IMR-90 (cell line): Measurements from ENCODE around the gene RAB28. TPM values are rescaled to one million over a fixed set of nuclear protein-coding genes. Genes with fewer than 3 reads are reported as not detected.
"Not testable (repeated sequence)": the region's sequence is repeated elsewhere in the genome, so short reads cannot be mapped to it uniquely, and the experiment has no call there.

Experiments
- ATAC-seq: fragments of 200-7000 bp; cut with Tn5 transposase; 2 replicates; pipeline ENCODE4 v1.9.1; 2020; ENCODE audit warnings: low read depth, mild to moderate bottlenecking, moderate library complexity
- BruUV-seq: library from RNA; stranded (reverse); fragments of 400-500 nt; replicated peaks from 2 replicates; lab custom pipeline; 2021; lab: Mats Ljungman, UMichigan
- CTCF ChIA-PET: fragments of 300-600 bp; formaldehyde crosslinking; extraction: SDS; loops from one replicate; lab custom pipeline; 2021; ENCODE audit warnings: antibody characterized with exemption; lab: Yijun Ruan, JAX
- POLR2A ChIA-PET: fragments of 300-600 bp; sonication (Branson Sonifier 250); formaldehyde crosslinking; loops from one replicate; lab custom pipeline; 2022; ENCODE audit warnings: antibody characterized with exemption; ENCODE audit not compliant: unreplicated experiment; lab: Charles Lee
- DNase-seq: peaks from one replicate; pipeline ENCODE4 v3.0.0; 2013
- H2AFZ ChIP-seq: replicated peaks from 2 replicates; pipeline ENCODE3; 2013; ENCODE audit warnings: low read length, mild to moderate bottlenecking; ENCODE audit not compliant: poor library complexity
- H2AK5ac ChIP-seq: 2 replicates; pipeline ENCODE4 v1.6.1; 2013; ENCODE audit warnings: low read depth, low read length, inconsistent platforms
- H2AK9ac ChIP-seq: replicated peaks from 2 replicates; pipeline ENCODE3; 2013; ENCODE audit warnings: mild to moderate bottlenecking, low read depth, low read length, moderate library complexity; ENCODE audit not compliant: poor library complexity
- H2BK120ac ChIP-seq: 2 replicates; pipeline ENCODE4 v1.6.1; 2013; ENCODE audit warnings: low read depth, low read length, inconsistent platforms
- H2BK15ac ChIP-seq: 3 replicates; pipeline ENCODE4 v1.6.1; 2013; ENCODE audit warnings: low read depth, low read length, inconsistent platforms
- H2BK20ac ChIP-seq: 2 replicates; pipeline ENCODE4 v1.6.1; 2013; ENCODE audit warnings: low read depth, mild to moderate bottlenecking, inconsistent platforms, low read length, moderate library complexity
- H2BK5ac ChIP-seq: 2 replicates; pipeline ENCODE4 v1.6.1; 2013; ENCODE audit warnings: mild to moderate bottlenecking, low read depth, low read length, inconsistent platforms; ENCODE audit not compliant: poor library complexity, severe bottlenecking
- H3K14ac ChIP-seq: replicated peaks from 2 replicates; pipeline ENCODE4 v1.6.1; 2013; ENCODE audit warnings: low read depth, low read length, inconsistent platforms
- H3K18ac ChIP-seq: 2 replicates; pipeline ENCODE4 v1.6.1; 2013; ENCODE audit warnings: low read depth, low read length, control low read depth
- H3K23ac ChIP-seq: 2 replicates; pipeline ENCODE4 v1.6.1; 2013; ENCODE audit warnings: low read depth, low read length, inconsistent platforms
- H3K27ac ChIP-seq: 2 replicates; pipeline ENCODE4 v1.5.1; 2013; ENCODE audit warnings: mild to moderate bottlenecking, control low read depth, low read length; ENCODE audit not compliant: insufficient read depth
- H3K27me3 ChIP-seq: 2 replicates; pipeline ENCODE4 v1.6.1; 2013; ENCODE audit warnings: low read length; ENCODE audit not compliant: control insufficient read depth, insufficient read depth
- H3K36me3 ChIP-seq: 2 replicates; pipeline ENCODE4 v1.6.1; 2013; ENCODE audit warnings: low read length, mixed read lengths; ENCODE audit not compliant: control insufficient read depth, insufficient read depth
- H3K4ac ChIP-seq: 2 replicates; pipeline ENCODE4 v1.6.1; 2013; ENCODE audit warnings: low read depth, low read length, inconsistent platforms
- H3K4me1 ChIP-seq: 2 replicates; pipeline ENCODE4 v1.6.1; 2013; ENCODE audit warnings: low read length, mixed read lengths; ENCODE audit not compliant: control insufficient read depth, insufficient read depth
- H3K4me2 ChIP-seq: 2 replicates; pipeline ENCODE4 v1.6.1; 2013; ENCODE audit warnings: low read depth, mild to moderate bottlenecking, control low read depth, low read length, moderate library complexity
- H3K4me3 ChIP-seq: 2 replicates; pipeline ENCODE4 v1.5.1; 2013; ENCODE audit warnings: low read depth, mild to moderate bottlenecking, control low read depth, low read length, moderate library complexity; ENCODE audit not compliant: insufficient read depth
- H3K56ac ChIP-seq: 2 replicates; pipeline ENCODE4 v1.6.1; 2013; ENCODE audit warnings: low read length, inconsistent platforms; ENCODE audit not compliant: insufficient read depth; ENCODE audit errors: extremely low read depth
- H3K79me1 ChIP-seq, 2 experiments: 2 replicates each; pipeline ENCODE4 v1.6.1; 2013; ENCODE audit warnings: low read length in 2 of 2, inconsistent platforms in 1 of 2, low read depth in 1 of 2
- H3K9ac ChIP-seq: 2 replicates; pipeline ENCODE4 v1.6.1; 2013; ENCODE audit warnings: low read depth, low read length, control low read depth
- H3K9me1 ChIP-seq: 2 replicates; pipeline ENCODE4 v1.6.1; 2013; ENCODE audit warnings: low read length, inconsistent platforms; ENCODE audit not compliant: insufficient read depth
- H3K9me3 ChIP-seq: 2 replicates; pipeline ENCODE4 v1.6.1; 2013; ENCODE audit warnings: low read length; ENCODE audit not compliant: control insufficient read depth, insufficient read depth
- H4K20me1 ChIP-seq: 2 replicates; pipeline ENCODE4 v1.6.1; 2013; ENCODE audit warnings: low read length, inconsistent platforms; ENCODE audit not compliant: insufficient read depth
- H4K5ac ChIP-seq: 2 replicates; pipeline ENCODE4 v1.6.1; 2013; ENCODE audit warnings: mild to moderate bottlenecking, low read depth, low read length, control low read depth
- H4K8ac ChIP-seq, 2 experiments: 2 replicates each; pipeline ENCODE4 v1.6.1; 2013; ENCODE audit warnings: low read depth in 2 of 2, low read length in 2 of 2, control low read depth in 1 of 2, inconsistent platforms in 1 of 2
- H4K91ac ChIP-seq: 2 replicates; pipeline ENCODE4 v1.6.1; 2013; ENCODE audit warnings: low read depth, low read length, inconsistent platforms; ENCODE audit not compliant: insufficient read depth
- WGBS, 2 experiments: methylation state at CpG; one replicate each; pipeline versions ENCODE4 v1.1.5 to v1.1.7; 2013; ENCODE audit warnings: missing lambda C conversion rate in 2 of 2; ENCODE audit not compliant: insufficient read length in 1 of 2; ENCODE audit errors: extremely low coverage in 2 of 2; 5-methylcytosine and 5-hydroxymethylcytosine counted together
- dilution Hi-C: fragments of 300-500 bp; cut with HindIII; formaldehyde crosslinking; loops from one replicate; pipeline ENCODE4 v1.14.3; 2018; ENCODE audit warnings: low sequenced_read_pairs; ENCODE audit not compliant: unreplicated experiment
- in situ Hi-C: fragments of 300-500 bp; cut with MboI; formaldehyde crosslinking; loops from 3 replicates; pipeline ENCODE4 v1.14.3; 2019; ENCODE audit warnings: low sequenced_read_pairs, inconsistent platforms, mixed read lengths
- intact Hi-C: fragments of 100-400 bp; cut with micrococcal nuclease; formaldehyde crosslinking; loops from 2 replicates; pipeline ENCODE4 v1.10.0; 2022
- polyA plus RNA-seq, 3 experiments: library from polyadenylated mRNA; depleted of rRNA; stranded (reverse); fragments of >200 nt; gene quantifications; 2 replicates each; pipeline ENCODE4 v1.2.3, GENCODE V29; 2012; ENCODE audit warnings: low replicate concordance in 1 of 3
- total RNA-seq: library from RNA; depleted of rRNA; stranded (reverse); fragments of >200 nt; gene quantifications from 2 replicates; pipeline ENCODE4 v1.2.3, GENCODE V29; 2012

The RAB28 gene
- total and polyA plus RNA-seq, 2 of the 4 experiments (the other 2 are of a cell fraction), result 7.5 to 10.8 TPM

DNA sequence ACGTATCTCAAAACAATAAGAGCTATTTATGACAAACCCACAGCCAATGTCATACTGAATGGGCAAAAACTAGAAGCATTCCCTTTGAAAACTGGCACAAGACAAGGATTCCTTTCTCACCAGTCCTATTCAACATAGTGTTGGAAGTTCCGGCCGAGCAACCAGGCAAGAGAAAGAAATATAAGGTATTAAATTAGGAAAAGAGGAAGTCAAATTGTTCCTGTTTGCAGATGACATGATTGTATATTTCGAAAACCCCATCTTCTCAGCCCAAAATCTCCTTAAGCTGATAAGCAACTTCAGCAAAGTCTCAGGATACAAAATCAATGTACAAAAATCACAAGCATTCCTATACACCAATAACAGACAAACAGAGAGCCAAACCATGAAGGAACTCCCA, 94.2 kb downstream of the RAB28 start:
- H3K4me3 ChIP-seq, H2BK120ac ChIP-seq, DNase-seq, ATAC-seq, H4K8ac ChIP-seq, H3K4me2 ChIP-seq, H3K27ac ChIP-seq, H3K9ac ChIP-seq, H3K9me3 ChIP-seq, H3K4ac ChIP-seq, BruUV-seq, dilution Hi-C loops, H2AK9ac ChIP-seq, H4K5ac ChIP-seq, H4K91ac ChIP-seq, intact Hi-C loops, H3K9me1 ChIP-seq, H3K23ac ChIP-seq, H3K4me1 ChIP-seq, H3K27me3 ChIP-seq, H2BK20ac ChIP-seq, H2BK15ac ChIP-seq, H2AK5ac ChIP-seq, H3K14ac ChIP-seq, H3K79me1 ChIP-seq, H3K18ac ChIP-seq, H2AFZ ChIP-seq, in situ Hi-C loops, H3K56ac ChIP-seq, POLR2A ChIA-PET, H3K36me3 ChIP-seq, H2BK5ac ChIP-seq, H4K20me1 ChIP-seq: not testable (repeated sequence)
- CTCF ChIA-PET, result interaction anchor here (0.6 kb wide), 1 partner anchor 11 kb away, joined by 4 read pairs; no protein-coding TSS in a partner anchor
- no CpG with 5 or more reads among the region's 4 CpGs for WGBS, 2 experiments
